Measurements from ENCODE around the gene SSPN. TPM values are rescaled to one million over a fixed set of nuclear protein-coding genes. Genes with fewer than 3 reads are reported as not detected.

Gene SSPN
- total RNA-seq, 3 donors from 2014 or later: 12.8 to 42.7 (median 19.0) TPM

GRCh38 chr12:26299751-26300150 is 104.4 kb downstream of the SSPN start:
- intact Hi-C loops (cut with DNase I, micrococcal nuclease): no loop called here
- Histone ChIP-seq H3K4me3 (no peak overlapping the region), H3K4me1 (ENCODE audit: low read depth) (no peaks in the 10 kb centered on the region), H3K9me3 (no peaks in the 10 kb centered on the region), H3K36me3 (ENCODE audit: low read depth) (no peaks in the 10 kb centered on the region)
- DNase-seq (no peak), ATAC-seq (no peak)
- TF ChIP-seq CTCF (IDR thresholded peaks at IDR 0.05): no peak

Other genes starting within 250 kb of the SSPN start
- 100 to 1,000 TPM in 1 of 3 donors, 1 to 10 TPM in 2; 3.2 to 109 (median 8.0) TPM for gene RASSF8, start 236.9 kb upstream of the SSPN start, total RNA-seq
- 10 to 100 TPM; 41.0 to 91.9 (median 43.0) TPM for gene BHLHE41, start 70.5 kb upstream of the SSPN start, total RNA-seq

Measured in mucosa of descending colon (tissue), 3 donors.